IMR-90 (cell line): Measurements from ENCODE around the gene RARB. TPM values are rescaled to one million over a fixed set of nuclear protein-coding genes. Genes with fewer than 3 reads are reported as not detected.

Experiments
- ATAC-seq: fragments of 200-7000 bp; cut with Tn5 transposase; 2 replicates; pipeline ENCODE4 v1.9.1; 2020; ENCODE audit warnings: low read depth, mild to moderate bottlenecking, moderate library complexity
- BruUV-seq: library from RNA; stranded (reverse); fragments of 400-500 nt; replicated peaks from 2 replicates; lab custom pipeline; 2021; lab: Mats Ljungman, UMichigan
- CTCF ChIA-PET: fragments of 300-600 bp; formaldehyde crosslinking; extraction: SDS; loops from one replicate; lab custom pipeline; 2021; ENCODE audit warnings: antibody characterized with exemption; lab: Yijun Ruan, JAX
- POLR2A ChIA-PET: fragments of 300-600 bp; sonication (Branson Sonifier 250); formaldehyde crosslinking; loops from one replicate; lab custom pipeline; 2022; ENCODE audit warnings: antibody characterized with exemption; ENCODE audit not compliant: unreplicated experiment; lab: Charles Lee
- DNase-seq: peaks from one replicate; pipeline ENCODE4 v3.0.0; 2013
- H2AFZ ChIP-seq: replicated peaks from 2 replicates; pipeline ENCODE3; 2013; ENCODE audit warnings: low read length, mild to moderate bottlenecking; ENCODE audit not compliant: poor library complexity
- H2AK5ac ChIP-seq: 2 replicates; pipeline ENCODE4 v1.6.1; 2013; ENCODE audit warnings: low read depth, low read length, inconsistent platforms
- H2AK9ac ChIP-seq: replicated peaks from 2 replicates; pipeline ENCODE3; 2013; ENCODE audit warnings: mild to moderate bottlenecking, low read depth, low read length, moderate library complexity; ENCODE audit not compliant: poor library complexity
- H2BK120ac ChIP-seq: 2 replicates; pipeline ENCODE4 v1.6.1; 2013; ENCODE audit warnings: low read depth, low read length, inconsistent platforms
- H2BK15ac ChIP-seq: 3 replicates; pipeline ENCODE4 v1.6.1; 2013; ENCODE audit warnings: low read depth, low read length, inconsistent platforms
- H2BK20ac ChIP-seq: 2 replicates; pipeline ENCODE4 v1.6.1; 2013; ENCODE audit warnings: low read depth, mild to moderate bottlenecking, inconsistent platforms, low read length, moderate library complexity
- H2BK5ac ChIP-seq: 2 replicates; pipeline ENCODE4 v1.6.1; 2013; ENCODE audit warnings: mild to moderate bottlenecking, low read depth, low read length, inconsistent platforms; ENCODE audit not compliant: poor library complexity, severe bottlenecking
- H3K14ac ChIP-seq: replicated peaks from 2 replicates; pipeline ENCODE4 v1.6.1; 2013; ENCODE audit warnings: low read depth, low read length, inconsistent platforms
- H3K18ac ChIP-seq: 2 replicates; pipeline ENCODE4 v1.6.1; 2013; ENCODE audit warnings: low read depth, low read length, control low read depth
- H3K23ac ChIP-seq: 2 replicates; pipeline ENCODE4 v1.6.1; 2013; ENCODE audit warnings: low read depth, low read length, inconsistent platforms
- H3K27ac ChIP-seq: 2 replicates; pipeline ENCODE4 v1.5.1; 2013; ENCODE audit warnings: mild to moderate bottlenecking, control low read depth, low read length; ENCODE audit not compliant: insufficient read depth
- H3K27me3 ChIP-seq: 2 replicates; pipeline ENCODE4 v1.6.1; 2013; ENCODE audit warnings: low read length; ENCODE audit not compliant: control insufficient read depth, insufficient read depth
- H3K36me3 ChIP-seq: 2 replicates; pipeline ENCODE4 v1.6.1; 2013; ENCODE audit warnings: low read length, mixed read lengths; ENCODE audit not compliant: control insufficient read depth, insufficient read depth
- H3K4ac ChIP-seq: 2 replicates; pipeline ENCODE4 v1.6.1; 2013; ENCODE audit warnings: low read depth, low read length, inconsistent platforms
- H3K4me1 ChIP-seq: 2 replicates; pipeline ENCODE4 v1.6.1; 2013; ENCODE audit warnings: low read length, mixed read lengths; ENCODE audit not compliant: control insufficient read depth, insufficient read depth
- H3K4me2 ChIP-seq: 2 replicates; pipeline ENCODE4 v1.6.1; 2013; ENCODE audit warnings: low read depth, mild to moderate bottlenecking, control low read depth, low read length, moderate library complexity
- H3K4me3 ChIP-seq: 2 replicates; pipeline ENCODE4 v1.5.1; 2013; ENCODE audit warnings: low read depth, mild to moderate bottlenecking, control low read depth, low read length, moderate library complexity; ENCODE audit not compliant: insufficient read depth
- H3K56ac ChIP-seq: 2 replicates; pipeline ENCODE4 v1.6.1; 2013; ENCODE audit warnings: low read length, inconsistent platforms; ENCODE audit not compliant: insufficient read depth; ENCODE audit errors: extremely low read depth
- H3K79me1 ChIP-seq, 2 experiments: 2 replicates each; pipeline ENCODE4 v1.6.1; 2013; ENCODE audit warnings: low read length in 2 of 2, inconsistent platforms in 1 of 2, low read depth in 1 of 2
- H3K9ac ChIP-seq: 2 replicates; pipeline ENCODE4 v1.6.1; 2013; ENCODE audit warnings: low read depth, low read length, control low read depth
- H3K9me1 ChIP-seq: 2 replicates; pipeline ENCODE4 v1.6.1; 2013; ENCODE audit warnings: low read length, inconsistent platforms; ENCODE audit not compliant: insufficient read depth
- H3K9me3 ChIP-seq: 2 replicates; pipeline ENCODE4 v1.6.1; 2013; ENCODE audit warnings: low read length; ENCODE audit not compliant: control insufficient read depth, insufficient read depth
- H4K20me1 ChIP-seq: 2 replicates; pipeline ENCODE4 v1.6.1; 2013; ENCODE audit warnings: low read length, inconsistent platforms; ENCODE audit not compliant: insufficient read depth
- H4K5ac ChIP-seq: 2 replicates; pipeline ENCODE4 v1.6.1; 2013; ENCODE audit warnings: mild to moderate bottlenecking, low read depth, low read length, control low read depth
- H4K8ac ChIP-seq, 2 experiments: 2 replicates each; pipeline ENCODE4 v1.6.1; 2013; ENCODE audit warnings: low read depth in 2 of 2, low read length in 2 of 2, control low read depth in 1 of 2, inconsistent platforms in 1 of 2
- H4K91ac ChIP-seq: 2 replicates; pipeline ENCODE4 v1.6.1; 2013; ENCODE audit warnings: low read depth, low read length, inconsistent platforms; ENCODE audit not compliant: insufficient read depth
- BHLHE40 ChIP-seq: fragments of 150-350 bp; IDR thresholded peaks from 2 replicates; pipeline ENCODE4 v1.6.1; 2016; ENCODE audit warnings: mild to moderate bottlenecking, low read depth, low read length
- MAFK ChIP-seq: IDR thresholded peaks from 2 replicates; pipeline ENCODE4 v1.6.1; 2012; ENCODE audit warnings: low read depth, low read length, improper control_type of control experiment
- WGBS, 2 experiments: methylation state at CpG; one replicate each; pipeline versions ENCODE4 v1.1.5 to v1.1.7; 2013; ENCODE audit warnings: missing lambda C conversion rate in 2 of 2; ENCODE audit not compliant: insufficient read length in 1 of 2; ENCODE audit errors: extremely low coverage in 2 of 2; 5-methylcytosine and 5-hydroxymethylcytosine counted together
- dilution Hi-C: fragments of 300-500 bp; cut with HindIII; formaldehyde crosslinking; loops from one replicate; pipeline ENCODE4 v1.14.3; 2018; ENCODE audit warnings: low sequenced_read_pairs; ENCODE audit not compliant: unreplicated experiment
- in situ Hi-C: fragments of 300-500 bp; cut with MboI; formaldehyde crosslinking; loops from 3 replicates; pipeline ENCODE4 v1.14.3; 2019; ENCODE audit warnings: low sequenced_read_pairs, inconsistent platforms, mixed read lengths
- intact Hi-C: fragments of 100-400 bp; cut with micrococcal nuclease; formaldehyde crosslinking; loops from 2 replicates; pipeline ENCODE4 v1.10.0; 2022
- polyA plus RNA-seq, 3 experiments: library from polyadenylated mRNA; depleted of rRNA; stranded (reverse); fragments of >200 nt; gene quantifications; 2 replicates each; pipeline ENCODE4 v1.2.3, GENCODE V29; 2012; ENCODE audit warnings: low replicate concordance in 1 of 3
- total RNA-seq: library from RNA; depleted of rRNA; stranded (reverse); fragments of >200 nt; gene quantifications from 2 replicates; pipeline ENCODE4 v1.2.3, GENCODE V29; 2012

The RARB gene
- total and polyA plus RNA-seq, 2 of the 4 experiments (the other 2 are of a cell fraction), result 0.53 to 1.4 TPM

- no peak overlapping the region for H4K5ac ChIP-seq
- no peak overlapping the region for H2BK15ac ChIP-seq
- dilution Hi-C loops, result no loop called here
- no peak overlapping the region for H3K27ac ChIP-seq
- H3K14ac ChIP-seq, result no peak overlapping the region
- no peak for TF ChIP-seq BHLHE40
- TF ChIP-seq MAFK, result no peak
- H3K4me3 ChIP-seq, result no peak overlapping the region
- no peak overlapping the region for H2BK20ac ChIP-seq
- ChIA-PET CTCF (no interaction called here), POLR2A (no interaction called here)
- no peak overlapping the region for H2AK5ac ChIP-seq
- no peak overlapping the region for H2BK5ac ChIP-seq
- no peak overlapping the region for H4K8ac ChIP-seq
- H3K79me1 ChIP-seq, result no peaks in the 10 kb centered on the region
- no peak overlapping the region for H3K4me2 ChIP-seq
- no TSS peak for BruUV-seq
- no peak overlapping the region for H3K4ac ChIP-seq
- H2AFZ ChIP-seq, result no peak overlapping the region
- H3K36me3 ChIP-seq, result no peaks in the 10 kb centered on the region
- intact Hi-C loops, result no loop called here
- H2BK120ac ChIP-seq, result no peak overlapping the region
- no peak overlapping the region for H3K9ac ChIP-seq
- no peak overlapping the region for H4K91ac ChIP-seq
- no peak overlapping the region for H3K18ac ChIP-seq
- ATAC-seq (no peak), DNase-seq (no peak)
- no peak overlapping the region for H3K23ac ChIP-seq
- H2AK9ac ChIP-seq, result no peak overlapping the region
- H3K56ac ChIP-seq, result no peak overlapping the region
- no CpG with 5 or more reads among the region's 1 CpG for WGBS, 2 experiments
- no peaks in the 10 kb centered on the region for H4K20me1 ChIP-seq
- H3K4me1 ChIP-seq, result no peaks in the 10 kb centered on the region
- H3K27me3 ChIP-seq, result no peaks in the 10 kb centered on the region
- no peaks in the 10 kb centered on the region for H3K9me3 ChIP-seq
- H3K9me1 ChIP-seq, result no peaks in the 10 kb centered on the region
- in situ Hi-C loops, result no loop called here
Measured at GRCh38 chr3:25418596-25418995, 9.5 kb upstream of the RARB start.
